Activated T-cell treated with anti-CD3 and anti-CD28 coated beads, Interleukin-2, amount 50 U/mL, for 1 hour (primary cell): ENCODE data around the gene MIF4GD.
"Not testable (repeated sequence)": the region's sequence is repeated elsewhere in the genome, so short reads cannot be mapped to it uniquely, and the experiment has no call there.

Source experiments
- DNase-seq: peaks from one replicate; pipeline ENCODE4 v3.0.0-alpha.2; 2020

Gene MIF4GD

DNA sequence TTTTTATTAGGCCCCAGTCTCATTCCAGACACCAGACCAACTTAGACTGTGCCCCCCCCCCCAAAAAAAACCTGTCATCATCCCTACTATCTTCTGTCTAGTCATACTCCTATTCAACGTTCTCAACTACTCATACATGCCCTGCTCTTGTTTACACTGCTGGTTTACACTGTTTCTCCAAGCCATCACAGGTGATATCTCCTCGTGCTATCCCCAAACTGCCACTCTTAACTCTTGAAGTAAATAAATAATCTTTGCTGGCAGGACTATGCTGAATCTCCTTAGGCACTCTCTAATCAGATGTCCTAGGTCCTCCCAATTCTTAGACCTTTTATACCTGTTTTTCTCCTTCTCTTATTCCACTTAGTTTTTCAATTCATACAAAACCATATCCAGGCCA, 13.8 kb downstream of the MIF4GD start:
- not testable (repeated sequence) for DNase-seq

DNA sequence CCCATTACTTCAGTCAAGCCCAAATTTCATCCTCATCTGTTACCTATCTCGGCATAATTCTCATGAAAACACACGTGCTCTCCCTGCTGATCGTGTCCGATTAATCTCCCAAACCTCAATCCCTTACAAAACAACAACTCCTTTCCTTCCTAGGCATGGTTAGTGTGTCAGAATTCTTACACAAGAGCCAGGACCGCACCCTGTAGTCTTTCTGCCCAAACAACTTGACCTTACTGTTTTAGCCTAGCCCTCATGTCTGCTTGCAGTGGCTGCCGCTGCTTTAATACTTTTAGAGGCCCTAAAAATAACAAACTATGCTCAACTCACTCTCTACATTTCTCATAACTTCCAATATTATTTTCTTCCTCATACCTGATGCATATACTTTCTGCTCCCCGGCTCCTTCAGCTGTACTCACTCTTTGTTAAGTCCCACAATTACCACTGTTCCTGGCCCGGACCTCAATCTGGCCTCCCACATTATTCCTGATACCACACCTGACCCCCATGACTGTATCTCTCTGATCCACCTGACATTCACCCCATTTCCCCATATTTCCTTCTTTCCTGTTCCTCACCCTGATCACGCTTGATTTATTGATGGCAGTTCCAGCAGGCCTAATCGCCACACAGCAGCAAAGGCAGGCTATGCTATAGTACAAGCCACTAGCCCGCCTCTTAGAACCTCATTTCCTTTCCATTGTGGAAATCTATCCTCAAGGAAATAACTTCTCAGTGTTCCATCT, 14.9 kb downstream of the MIF4GD start:
- DNase-seq: not testable (repeated sequence)

GRCh38 chr17:75252039-75252816, 18.8 kb downstream of the MIF4GD start:
- no peak for DNase-seq

DNA sequence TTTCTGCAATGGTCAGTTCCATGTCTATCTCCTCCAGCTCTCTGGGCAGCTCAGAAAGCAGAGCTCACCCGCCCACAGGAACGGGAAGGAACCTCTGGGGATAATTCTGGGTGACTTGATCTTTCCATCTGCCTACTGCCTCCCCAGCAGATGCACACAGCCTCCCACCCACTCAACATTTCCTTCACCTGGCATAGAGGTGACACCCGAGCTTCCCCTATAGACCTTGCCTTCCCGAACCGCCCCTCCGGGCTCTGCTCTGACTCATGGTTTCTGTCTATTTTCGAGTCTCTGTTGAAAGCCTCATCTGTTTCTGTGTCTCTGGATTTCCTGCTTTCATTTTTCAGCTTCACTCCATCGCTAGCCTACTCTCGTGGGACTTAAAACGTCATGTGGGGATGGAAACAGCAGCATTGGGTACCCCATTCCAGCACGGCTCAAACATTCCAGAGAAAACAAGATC, 21.0 kb downstream of the MIF4GD start:
- peak; percentile 73 for DNase-seq

DNA sequence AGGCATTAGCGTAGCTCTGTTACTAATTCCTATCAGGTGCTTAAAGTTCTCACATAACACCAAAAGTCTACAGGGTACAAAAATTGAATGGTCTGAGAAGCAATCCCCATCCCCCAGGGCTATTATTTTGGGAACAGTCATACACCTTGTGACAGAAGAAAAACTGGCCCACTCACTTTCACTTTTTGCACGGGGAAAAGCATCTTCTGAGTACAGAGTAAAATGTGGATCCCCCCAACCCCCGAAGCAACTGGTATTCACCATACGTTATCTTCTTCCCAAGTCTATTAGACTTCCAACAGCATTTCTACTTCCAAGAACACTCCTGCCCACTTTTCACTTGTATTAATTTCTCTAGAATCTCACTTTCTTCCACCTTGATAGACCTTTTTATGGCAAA, 21.5 kb downstream of the MIF4GD start:
- DNase-seq: no peak

GRCh38 chr17:75246404-75246803, 24.6 kb downstream of the MIF4GD start:
- DNase-seq: no peak

DNA sequence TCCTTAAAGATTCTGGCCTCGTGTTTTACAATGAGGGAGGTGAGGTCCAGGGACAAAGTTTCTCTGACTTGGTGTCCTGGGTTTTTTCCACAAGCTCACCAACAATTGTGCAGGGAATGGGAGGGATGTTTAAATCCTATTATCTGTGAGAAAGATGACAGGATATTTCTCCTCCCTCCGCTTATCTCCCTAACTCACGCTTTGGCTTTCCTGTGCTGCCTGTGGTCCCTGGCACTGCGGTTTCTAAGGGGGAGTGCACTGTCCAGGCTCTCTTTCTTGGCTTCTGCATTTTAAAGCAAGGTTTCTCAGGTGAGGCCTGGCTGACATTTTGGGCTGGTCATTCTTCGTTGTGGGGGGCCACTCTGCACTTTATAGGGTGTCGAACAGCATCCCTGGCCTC, 26.0 kb downstream of the MIF4GD start:
- no peak for DNase-seq

DNA sequence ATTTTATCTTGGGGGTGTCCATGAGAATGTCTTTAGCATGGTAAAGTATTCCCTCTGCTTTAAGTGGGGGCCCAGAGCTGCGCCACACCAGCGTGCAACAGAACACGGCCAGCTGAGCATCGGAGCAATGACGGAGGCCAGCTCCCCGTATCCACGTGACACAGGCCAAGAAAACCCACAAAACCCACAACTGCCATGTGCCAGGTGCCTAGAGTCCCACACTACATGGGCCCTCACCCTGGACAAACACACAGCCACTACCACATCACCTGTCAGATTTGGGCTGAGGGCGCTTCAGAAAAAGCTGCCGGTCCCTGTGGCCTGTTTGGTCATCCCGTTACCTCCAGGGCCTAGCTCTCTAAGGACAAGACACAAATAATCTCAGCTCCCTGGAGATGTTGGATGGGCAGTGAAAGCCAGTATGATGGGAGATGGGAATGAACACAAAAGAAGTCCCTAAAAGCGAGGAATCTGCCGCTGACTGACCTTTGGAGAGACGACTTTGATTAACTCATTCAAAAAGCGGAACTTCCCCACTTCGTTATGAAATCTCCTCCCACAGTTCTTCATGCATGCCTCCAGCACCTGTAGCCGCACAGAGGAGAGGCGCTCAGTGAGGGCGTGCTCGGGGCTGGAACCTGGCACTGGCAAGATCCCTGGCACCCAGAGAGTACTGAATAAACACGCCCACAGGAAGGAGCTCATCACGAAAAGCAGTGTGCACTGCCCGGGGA, 26.7 kb downstream of the MIF4GD start:
- DNase-seq: no peak

GRCh38 chr17:75242461-75243042, 28.5 kb downstream of the MIF4GD start:
- peak; percentile 50 for DNase-seq

DNA sequence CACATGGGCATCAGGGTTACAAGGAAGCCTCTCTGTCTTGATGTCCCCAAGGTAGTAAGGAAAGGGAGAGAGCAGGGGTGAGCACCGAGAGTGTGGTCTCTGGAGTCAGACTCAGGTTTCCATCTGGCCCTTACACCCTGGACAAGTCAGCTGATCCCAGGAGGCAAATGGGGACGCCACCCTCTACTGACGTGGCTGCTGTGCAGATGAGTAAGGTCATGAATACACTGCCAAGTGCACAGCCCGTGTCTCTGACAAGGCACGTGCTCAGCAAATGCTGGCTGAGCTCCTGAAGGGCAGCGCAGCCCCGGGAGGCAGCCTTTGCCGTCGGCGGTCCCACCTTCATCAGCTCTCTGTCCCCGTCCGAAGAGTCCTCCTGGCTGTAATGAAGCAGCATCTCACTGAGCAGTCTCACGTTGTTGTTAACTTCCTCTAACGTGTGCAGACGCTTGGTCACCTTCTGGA, 29.0 kb downstream of the MIF4GD start:
- DNase-seq: no peak

DNA sequence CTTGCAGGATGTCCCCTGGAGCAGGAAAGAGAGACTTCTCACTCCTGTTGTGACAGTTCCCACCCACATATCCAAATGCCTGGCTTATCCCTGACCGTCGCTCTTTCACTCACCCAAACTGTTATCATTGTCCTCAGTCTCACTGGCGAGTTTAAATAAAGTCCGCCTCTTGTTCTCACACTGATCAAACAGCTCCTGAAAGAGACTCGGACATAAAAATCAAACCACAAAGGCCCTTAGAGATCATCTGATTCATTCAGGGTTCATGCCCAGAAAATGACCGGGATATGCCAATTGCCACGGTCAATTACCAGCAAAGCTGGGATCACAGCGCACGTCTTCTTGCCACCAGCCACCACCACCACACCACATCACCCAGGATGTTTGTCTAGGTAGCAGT, 29.5 kb downstream of the MIF4GD start:
- DNase-seq: no peak

DNA sequence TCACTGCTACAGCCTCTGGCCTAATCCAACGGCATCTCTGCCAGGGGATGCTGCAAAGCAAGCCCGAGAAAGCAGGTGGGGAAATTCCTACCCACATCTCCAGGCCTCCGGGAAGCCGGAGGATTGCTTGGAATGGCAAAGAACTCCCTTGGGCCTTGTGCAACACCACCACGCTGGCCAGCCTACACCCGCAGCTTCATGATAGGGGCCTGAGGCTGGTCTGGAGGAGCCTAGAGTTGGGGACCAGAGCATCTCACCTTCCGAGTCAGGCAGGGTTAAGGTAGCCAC, 29.9 kb downstream of the MIF4GD start:
- no peak for DNase-seq

GRCh38 chr17:75240394-75241142, 30.5 kb downstream of the MIF4GD start:
- DNase-seq: peak; percentile 56

GRCh38 chr17:75239778-75240393, 31.1 kb downstream of the MIF4GD start:
- DNase-seq: no peak

- DNase-seq: no peak
Measured at GRCh38 chr17:75239214-75239613, 31.8 kb downstream of the MIF4GD start.

DNA sequence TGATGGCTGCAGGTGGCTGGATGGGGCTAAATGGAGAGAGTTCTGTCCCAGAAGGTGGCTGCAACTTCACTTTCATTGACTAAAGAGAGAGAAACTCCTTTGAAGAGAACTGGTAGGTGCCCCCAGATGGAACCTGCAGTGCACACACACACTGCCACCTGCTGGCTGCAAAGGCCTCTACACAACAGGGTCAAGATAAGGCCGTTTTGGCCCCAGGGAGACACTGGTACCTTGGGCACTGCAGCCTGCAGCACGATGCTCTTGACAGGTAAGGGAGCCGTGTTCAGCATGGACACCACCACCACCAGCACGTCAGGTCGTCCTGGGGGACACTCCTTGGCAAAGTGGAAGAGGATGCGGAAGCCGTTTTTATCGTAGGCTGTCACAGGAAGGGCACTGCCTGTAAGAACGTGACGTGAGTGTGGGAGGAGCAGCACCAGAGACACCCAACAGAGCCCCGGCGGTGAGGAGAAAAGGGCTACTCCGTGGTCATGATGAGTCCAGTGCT, 32.3 kb downstream of the MIF4GD start:
- DNase-seq: peak; percentile 67

DNA sequence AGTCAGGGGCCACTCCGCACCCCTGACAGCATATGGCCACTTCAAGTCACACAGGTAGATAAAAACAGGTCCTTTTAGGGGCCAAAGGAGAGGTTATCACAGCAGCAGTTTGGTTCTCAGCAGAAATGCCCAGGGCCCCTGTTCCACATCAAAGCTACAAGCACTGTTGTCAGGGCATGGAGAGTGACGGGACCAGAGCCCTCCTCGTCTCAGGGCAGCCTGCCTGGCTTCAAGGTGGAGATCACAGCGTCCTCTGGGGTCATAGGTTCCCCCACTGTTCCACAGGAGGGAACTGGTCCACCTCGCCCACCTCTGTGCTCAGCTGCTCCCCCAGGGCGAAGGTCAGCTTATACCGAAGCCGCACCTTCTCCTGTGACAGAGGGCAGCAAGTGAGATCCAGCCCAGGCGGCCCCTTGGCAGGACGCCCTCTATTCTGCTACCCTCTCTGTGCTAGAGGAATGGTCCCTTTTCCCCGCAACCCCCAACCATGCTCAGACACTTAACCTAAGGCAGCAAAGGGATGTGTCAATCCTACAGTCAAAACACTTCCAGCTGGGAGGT, 32.9 kb downstream of the MIF4GD start:
- DNase-seq: no peak

GRCh38 chr17:75237100-75238014, 33.7 kb downstream of the MIF4GD start:
- no peak for DNase-seq

- no peak for DNase-seq
Measured at GRCh38 chr17:75232786-75233185, 38.2 kb downstream of the MIF4GD start.

GRCh38 chr17:75231741-75232464, 39.1 kb downstream of the MIF4GD start:
- DNase-seq: no peak
